SK-N-DZ (cell line): ENCODE measurements around the gene CNTNAP2.

Experiments
- DNase-seq: peaks from one replicate; pipeline ENCODE4 v3.0.0-alpha.2; 2015; ENCODE audit warnings: low spot score

The CNTNAP2 gene

GRCh38 chr7:147012666-147013065 lies 896.1 kb downstream of the CNTNAP2 start:
- DNase-seq, result no peak

- no peak for DNase-seq
Observed at GRCh38 chr7:147013825-147014224, 897.2 kb downstream of the CNTNAP2 start.

- no peak for DNase-seq
Observed at GRCh38 chr7:147014286-147014955, 897.8 kb downstream of the CNTNAP2 start.

- no peak for DNase-seq
Observed at GRCh38 chr7:147015999-147016398, 899.4 kb downstream of the CNTNAP2 start.

- no peak for DNase-seq
Observed at GRCh38 chr7:147022056-147022455, 905.5 kb downstream of the CNTNAP2 start.

GRCh38 chr7:147023440-147023839 lies 906.8 kb downstream of the CNTNAP2 start:
- DNase-seq, result no peak

- DNase-seq, result no peak
Observed at GRCh38 chr7:147029953-147030352, 913.4 kb downstream of the CNTNAP2 start.

- DNase-seq, result no peak
Observed at GRCh38 chr7:147033641-147034040, 917.0 kb downstream of the CNTNAP2 start.

- no peak for DNase-seq
Observed at GRCh38 chr7:147041438-147041837, 924.8 kb downstream of the CNTNAP2 start.

- no peak for DNase-seq
Observed at GRCh38 chr7:147044941-147045340, 928.3 kb downstream of the CNTNAP2 start.

- DNase-seq, result no peak
Observed at GRCh38 chr7:147047696-147048095, 931.1 kb downstream of the CNTNAP2 start.

- no peak for DNase-seq
Observed at GRCh38 chr7:147048864-147049263, 932.3 kb downstream of the CNTNAP2 start.

GRCh38 chr7:147052818-147053217 lies 936.2 kb downstream of the CNTNAP2 start:
- DNase-seq, result peak; percentile 15

GRCh38 chr7:147053746-147054145 lies 937.1 kb downstream of the CNTNAP2 start:
- DNase-seq, result no peak

- no peak for DNase-seq
Observed at GRCh38 chr7:147060070-147060469, 943.5 kb downstream of the CNTNAP2 start.

- no peak for DNase-seq
Observed at GRCh38 chr7:147062897-147063296, 946.3 kb downstream of the CNTNAP2 start.

GRCh38 chr7:147068842-147069241 lies 952.2 kb downstream of the CNTNAP2 start:
- DNase-seq, result no peak

GRCh38 chr7:147069771-147070170 lies 953.2 kb downstream of the CNTNAP2 start:
- DNase-seq, result no peak

- DNase-seq, result no peak
Observed at GRCh38 chr7:147070886-147071285, 954.3 kb downstream of the CNTNAP2 start.

- DNase-seq, result no peak
Observed at GRCh38 chr7:147071536-147071935, 954.9 kb downstream of the CNTNAP2 start.

- no peak for DNase-seq
Observed at GRCh38 chr7:147078312-147078711, 961.7 kb downstream of the CNTNAP2 start.

- DNase-seq, result no peak
Observed at GRCh38 chr7:147079083-147079482, 962.5 kb downstream of the CNTNAP2 start.

- no peak for DNase-seq
Observed at GRCh38 chr7:147079921-147080420, 963.4 kb downstream of the CNTNAP2 start.

GRCh38 chr7:147081117-147081516 lies 964.5 kb downstream of the CNTNAP2 start:
- DNase-seq, result no peak
